ENCODE results near the gene RASGEF1C. TPM values are rescaled to one million over a fixed set of nuclear protein-coding genes. Genes with fewer than 3 reads are reported as not detected.

Gene RASGEF1C
- total RNA-seq, 2 experiments from 2014 or later, result not detected

GRCh38 chr5:180153991-180154390 lies 55.0 kb downstream of the RASGEF1C start:
- H3K27me3 Mint-ChIP-seq, result peaks cover 18% of the 10 kb centered on the region
- ChIA-PET CTCF (no interaction called here), POLR2A (no interaction called here)
- H3K4me3 ChIP-seq (ENCODE audit: low read length), result no peak overlapping the region
- peaks cover 6% of the 10 kb centered on the region for H3K9me3 Mint-ChIP-seq
- no peak overlapping the region for H3K27ac ChIP-seq (ENCODE audit: low read depth in 1 of 2, low read length in 2 of 2)
- intact Hi-C loops (cut with DNase I, micrococcal nuclease), result no loop called here
- H3K4me1 Mint-ChIP-seq (ENCODE audit: low read depth), result no peaks in the 10 kb centered on the region
- no peaks in the 10 kb centered on the region for H3K36me3 Mint-ChIP-seq (ENCODE audit: low read depth)
- H3K36me3 ChIP-seq (ENCODE audit: insufficient read depth, low read length), result no peaks in the 10 kb centered on the region
- TF ChIP-seq, protein P1, sequence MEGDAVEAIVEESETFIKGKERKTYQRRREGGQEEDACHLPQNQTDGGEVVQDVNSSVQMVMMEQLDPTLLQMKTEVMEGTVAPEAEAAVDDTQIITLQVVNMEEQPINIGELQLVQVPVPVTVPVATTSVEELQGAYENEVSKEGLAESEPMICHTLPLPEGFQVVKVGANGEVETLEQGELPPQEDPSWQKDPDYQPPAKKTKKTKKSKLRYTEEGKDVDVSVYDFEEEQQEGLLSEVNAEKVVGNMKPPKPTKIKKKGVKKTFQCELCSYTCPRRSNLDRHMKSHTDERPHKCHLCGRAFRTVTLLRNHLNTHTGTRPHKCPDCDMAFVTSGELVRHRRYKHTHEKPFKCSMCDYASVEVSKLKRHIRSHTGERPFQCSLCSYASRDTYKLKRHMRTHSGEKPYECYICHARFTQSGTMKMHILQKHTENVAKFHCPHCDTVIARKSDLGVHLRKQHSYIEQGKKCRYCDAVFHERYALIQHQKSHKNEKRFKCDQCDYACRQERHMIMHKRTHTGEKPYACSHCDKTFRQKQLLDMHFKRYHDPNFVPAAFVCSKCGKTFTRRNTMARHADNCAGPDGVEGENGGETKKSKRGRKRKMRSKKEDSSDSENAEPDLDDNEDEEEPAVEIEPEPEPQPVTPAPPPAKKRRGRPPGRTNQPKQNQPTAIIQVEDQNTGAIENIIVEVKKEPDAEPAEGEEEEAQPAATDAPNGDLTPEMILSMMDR (IDR thresholded peaks at IDR 0.05), result no peak
- no peak overlapping the region for H3K27ac Mint-ChIP-seq
- no peak overlapping the region for H3K4me3 Mint-ChIP-seq
- H3K9me3 ChIP-seq (ENCODE audit: control insufficient read depth in 1 of 2, insufficient read depth in 1 of 2, low read length in 2 of 2), result peaks cover 7 to 22% of the 10 kb centered on the region in 2 experiments
- DNase-seq (no peak), ATAC-seq (ENCODE audit: poor library complexity) (no peak)
- H3K27me3 ChIP-seq (ENCODE audit: control insufficient read depth in 1 of 2, insufficient read depth in 2 of 2, low read length in 2 of 2), result no peaks in the 10 kb centered on the region
- no peaks in the 10 kb centered on the region for H3K4me1 ChIP-seq (ENCODE audit: insufficient read depth, low read length)

- H3K27me3 ChIP-seq (ENCODE audit: control insufficient read depth in 1 of 2, insufficient read depth in 2 of 2, low read length in 2 of 2), result no peaks in the 10 kb centered on the region
- TF ChIP-seq, protein P1 (IDR thresholded peaks at IDR 0.05), result no peak
- DNase-seq (no peak), ATAC-seq (ENCODE audit: poor library complexity) (no peak)
- H3K9me3 ChIP-seq (ENCODE audit: control insufficient read depth in 1 of 2, insufficient read depth in 1 of 2, low read length in 2 of 2), result peaks cover 7 to 22% of the 10 kb centered on the region in 2 experiments
- intact Hi-C loops (cut with DNase I, micrococcal nuclease), result no loop called here
- ChIA-PET CTCF (no interaction called here), POLR2A (no interaction called here)
- Mint-ChIP-seq H3K9me3 (peaks cover 11% of the 10 kb centered on the region), H3K36me3 (ENCODE audit: low read depth) (no peaks in the 10 kb centered on the region), H3K27me3 (peaks cover 18% of the 10 kb centered on the region), H3K4me1 (ENCODE audit: low read depth) (no peaks in the 10 kb centered on the region), H3K27ac (no peak overlapping the region), H3K4me3 (no peak overlapping the region)
- H3K4me3 ChIP-seq (ENCODE audit: low read length), result no peak overlapping the region
- H3K4me1 ChIP-seq (ENCODE audit: insufficient read depth, low read length), result no peaks in the 10 kb centered on the region
- H3K36me3 ChIP-seq (ENCODE audit: insufficient read depth, low read length), result no peaks in the 10 kb centered on the region
- H3K27ac ChIP-seq (ENCODE audit: low read depth in 1 of 2, low read length in 2 of 2), result no peak overlapping the region
Measured at GRCh38 chr5:180153099-180153498, 55.9 kb downstream of the RASGEF1C start.

- CTCF ChIA-PET, result no interaction called here
- Histone ChIP-seq H3K27me3 (ENCODE audit: control insufficient read depth in 1 of 2, insufficient read depth in 2 of 2, low read length in 2 of 2) (no peaks in the 10 kb centered on the region), H3K4me3 (ENCODE audit: low read length) (no peak overlapping the region), H3K27ac (ENCODE audit: low read depth in 1 of 2, low read length in 2 of 2) (no peak overlapping the region), H3K9me3 (ENCODE audit: control insufficient read depth in 1 of 2, insufficient read depth in 1 of 2, low read length in 2 of 2) (peaks cover 7 to 14% of the 10 kb centered on the region in 2 experiments), H3K4me1 (ENCODE audit: insufficient read depth, low read length) (no peaks in the 10 kb centered on the region), H3K36me3 (ENCODE audit: insufficient read depth, low read length) (no peaks in the 10 kb centered on the region)
- ATAC-seq (ENCODE audit: poor library complexity) (no peak), DNase-seq (no peak)
- Mint-ChIP-seq H3K36me3 (ENCODE audit: low read depth) (no peaks in the 10 kb centered on the region), H3K4me1 (ENCODE audit: low read depth) (no peaks in the 10 kb centered on the region), H3K27ac (no peak overlapping the region), H3K27me3 (peaks cover 18% of the 10 kb centered on the region), H3K4me3 (no peak overlapping the region), H3K9me3 (peaks cover 8% of the 10 kb centered on the region)
- POLR2A ChIA-PET, result no interaction called here
- TF ChIP-seq, protein P1 (IDR thresholded peaks at IDR 0.05), result no peak
- intact Hi-C loops (cut with DNase I, micrococcal nuclease), result no loop called here
Measured at GRCh38 chr5:180143656-180144364, 65.2 kb downstream of the RASGEF1C start.
